Upper lobe of right lung (tissue), 1 donor: Measurements from ENCODE around the gene CLDN34. TPM values are rescaled to one million over a fixed set of nuclear protein-coding genes. Genes with fewer than 3 reads are reported as not detected.

ENCODE experiments used
- ATAC-seq: fragments of 200-7000 bp; cut with Tn5 transposase; one replicate; pipeline ENCODE4 v1.9.1; 2020; ENCODE audit warnings: mild to moderate bottlenecking, moderate library complexity
- DNase-seq: peaks from one replicate; pipeline ENCODE4 v3.0.0-alpha.2; 2020
- H3K27ac ChIP-seq: fragments of 200-600 bp; one replicate; pipeline ENCODE4 v1.8.0; 2022
- H3K27me3 ChIP-seq: fragments of 200-600 bp; one replicate; pipeline ENCODE4 v1.8.0; 2022; ENCODE audit warnings: mild to moderate bottlenecking
- H3K36me3 ChIP-seq: fragments of 200-600 bp; one replicate; pipeline ENCODE4 v1.8.0; 2022
- H3K4me1 ChIP-seq: fragments of 200-600 bp; one replicate; pipeline ENCODE4 v1.8.0; 2022
- H3K4me3 ChIP-seq: fragments of 200-600 bp; one replicate; pipeline ENCODE4 v1.8.0; 2022; ENCODE audit warnings: mild to moderate bottlenecking
- H3K9me3 ChIP-seq: fragments of 200-600 bp; one replicate; pipeline ENCODE4 v1.8.0; 2022
- CTCF ChIP-seq: fragments of 200-600 bp; IDR thresholded peaks from one replicate; pipeline ENCODE4 v1.8.0; 2022; ENCODE audit warnings: antibody characterized with exemption
- intact Hi-C: fragments of 100-400 bp; cut with DNase I; formaldehyde crosslinking; loops from one replicate; pipeline ENCODE4 v1.11.0; 2022
- long read RNA-seq: library from polyadenylated mRNA; unstranded; transcript quantifications from one replicate; pipeline ENCODE4 v2.0.0, GENCODE V29; 2021
- total RNA-seq: library from RNA; stranded (reverse); fragmentation: NEBNext Ultra II Directional; extraction: Animal tissue kit (Norgen Biotek cat#: 25700); gene quantifications from one replicate; pipeline ENCODE4 v1.2.1, GENCODE V29; 2021
- donor health status: DM: no; HTN: yes; CAD: no; lungs with severe emphysema.

CLDN34 gene
- 0.55 TPM for total RNA-seq
- long read RNA-seq, result 0 reads

GRCh38 chrX:9966775-9967408 lies at the start of gene CLDN34:
Gene CLDN34, plus strand, starts transcription at chrX:9967358. Its CDS starts 0 bp downstream, at chrX:9967358.
- Histone ChIP-seq H3K9me3 (no peaks in the 10 kb centered on the region), H3K27me3 (no peaks in the 10 kb centered on the region), H3K36me3 (no peaks in the 10 kb centered on the region), H3K4me1 (no peaks in the 10 kb centered on the region), H3K4me3 (no peak within 1 kb of the TSS), H3K27ac (no peak within 1 kb of the TSS)
- ATAC-seq, result no peak
- TF ChIP-seq CTCF, result no peak
- no peak for DNase-seq
- intact Hi-C loops, result no loop called here

- no peaks in the 10 kb centered on the region for H3K9me3 ChIP-seq
- TF ChIP-seq CTCF, result no peak
- H3K4me1 ChIP-seq, result no peaks in the 10 kb centered on the region
- H3K27ac ChIP-seq, result no peak overlapping the region
- DNase-seq (no peak), ATAC-seq (no peak)
- intact Hi-C loops, result no loop called here
- H3K36me3 ChIP-seq, result no peaks in the 10 kb centered on the region
- H3K27me3 ChIP-seq, result no peaks in the 10 kb centered on the region
- no peak overlapping the region for H3K4me3 ChIP-seq
These were observed 49.3 kb upstream of the CLDN34 start for GRCh38 chrX:9917861-9918260.

GRCh38 chrX:9919632-9920172 lies 47.5 kb upstream of the CLDN34 start:
- no peak for TF ChIP-seq CTCF
- intact Hi-C loops, result no loop called here
- ATAC-seq, result no peak

GRCh38 chrX:9921407-9921806 lies 45.8 kb upstream of the CLDN34 start:
- H3K9me3 ChIP-seq, result no peaks in the 10 kb centered on the region
- H3K27ac ChIP-seq, result no peak overlapping the region
- DNase-seq, result no peak
- H3K27me3 ChIP-seq, result no peaks in the 10 kb centered on the region
- H3K36me3 ChIP-seq, result no peaks in the 10 kb centered on the region
- H3K4me1 ChIP-seq, result no peaks in the 10 kb centered on the region
- ATAC-seq, result no peak
- no peak for TF ChIP-seq CTCF
- intact Hi-C loops, result no loop called here
- H3K4me3 ChIP-seq, result no peak overlapping the region

More at GRCh38 chrX:9919632-9920172, 47.5 kb upstream of the CLDN34 start:
- no peaks in the 10 kb centered on the region for H3K27me3 ChIP-seq
- H3K36me3 ChIP-seq, result no peaks in the 10 kb centered on the region
- H3K4me3 ChIP-seq, result no peak overlapping the region
- DNase-seq, result no peak
- H3K9me3 ChIP-seq, result no peaks in the 10 kb centered on the region
- no peaks in the 10 kb centered on the region for H3K4me1 ChIP-seq
- no peak overlapping the region for H3K27ac ChIP-seq

GRCh38 chrX:9923357-9923756 lies 43.8 kb upstream of the CLDN34 start:
- Histone ChIP-seq H3K27ac (no peak overlapping the region), H3K4me3 (no peak overlapping the region), H3K9me3 (no peaks in the 10 kb centered on the region), H3K36me3 (no peaks in the 10 kb centered on the region), H3K27me3 (no peaks in the 10 kb centered on the region), H3K4me1 (no peaks in the 10 kb centered on the region)
- TF ChIP-seq CTCF, result no peak
- DNase-seq, result no peak
- no peak for ATAC-seq
- intact Hi-C loops, result no loop called here
